ENCODE measurements around the gene RCL1. TPM values are rescaled to one million over a fixed set of nuclear protein-coding genes. Genes with fewer than 3 reads are reported as not detected.
"Not testable (repeated sequence)": the region's sequence is repeated elsewhere in the genome, so short reads cannot be mapped to it uniquely, and the experiment has no call there.

Gene RCL1
- total RNA-seq, 5 donors from 2014 or later (not counting 1 experiment from before 2014, with no cell fraction given), result 22.0 to 38.7 (median 24.2) TPM

- H3K36me3 ChIP-seq (ENCODE audit: control insufficient read depth in 2 of 2, extremely low read depth in 1 of 2, insufficient read depth in 1 of 2, low read length in 1 of 2), result no peaks in the 10 kb centered on the region
- Mint-ChIP-seq H3K4me1 (peaks cover 11 to 13% (median 12%) of the 10 kb centered on the region in 3 donors), H3K4me3 (no peak overlapping the region), H3K27me3 (peaks cover 3 to 11% of the 10 kb centered on the region in 2 donors), H3K27ac (no peak overlapping the region), H3K9me3 (no peaks in the 10 kb centered on the region), H3K36me3 (no peaks in the 10 kb centered on the region)
- 80% methylated on average over 1 of the region's 1 CpG for WGBS (ENCODE audit: insufficient coverage)
- H3K4me1 ChIP-seq (ENCODE audit: control insufficient read depth in 1 of 2, extremely low read depth in 1 of 2, insufficient read depth in 2 of 2, low read length in 2 of 2), result peaks cover 5 to 9% of the 10 kb centered on the region in 2 experiments
- no peak overlapping the region for H3K4me3 ChIP-seq (ENCODE audit: control insufficient read depth in 1 of 2, extremely low read depth in 1 of 2, low read length in 1 of 2)
- ChIA-PET POLR2A (no interaction called here), CTCF (interaction anchor here in 1 of 2 donors (0.6 kb wide), 1 partner anchor 31 kb away, joined by 3 read pairs; no protein-coding TSS in a partner anchor)
- DNase-seq (no peak), ATAC-seq (replicated peaks in 1 of 4) (no peak)
- H3K27ac ChIP-seq (ENCODE audit: low read length), result no peak overlapping the region
- H3K27me3 ChIP-seq (replicated peaks in 1 of 2; ENCODE audit: control insufficient read depth in 2 of 2, extremely low read depth in 1 of 2, insufficient read depth in 2 of 2, low read length in 1 of 2), result peaks cover 0 to 9% of the 10 kb centered on the region in 2 experiments
- no peaks in the 10 kb centered on the region for H3K9me3 ChIP-seq
These were observed 4.9 kb upstream of the RCL1 start for GRCh38 chr9:4787876-4788275.

- ChIA-PET POLR2A (no interaction called here), CTCF (interaction anchor here (0.6 to 0.7 kb wide), 4 partner anchors 48 to 1993 kb away, joined by 3 to 5 read pairs (median 4); no protein-coding TSS in a partner anchor)
- H3K36me3 Mint-ChIP-seq, result no peaks in the 10 kb centered on the region
- Histone ChIP-seq H3K27ac (ENCODE audit: low read length) (no peak overlapping the region), H3K27me3 (replicated peaks in 1 of 2; ENCODE audit: control insufficient read depth in 2 of 2, extremely low read depth in 1 of 2, insufficient read depth in 2 of 2, low read length in 1 of 2) (peaks cover 0 to 9% of the 10 kb centered on the region in 2 experiments), H3K9me3 (no peaks in the 10 kb centered on the region), H3K4me1 (ENCODE audit: control insufficient read depth in 1 of 2, extremely low read depth in 1 of 2, insufficient read depth in 2 of 2, low read length in 2 of 2) (peaks cover 8 to 14% of the 10 kb centered on the region in 2 experiments), H3K4me3 (ENCODE audit: control insufficient read depth in 1 of 2, extremely low read depth in 1 of 2, low read length in 1 of 2) (no peak overlapping the region), H3K36me3 (ENCODE audit: control insufficient read depth in 2 of 2, extremely low read depth in 1 of 2, insufficient read depth in 1 of 2, low read length in 1 of 2) (no peaks in the 10 kb centered on the region)
- H3K4me1 Mint-ChIP-seq, result peaks cover 13 to 16% (median 14%) of the 10 kb centered on the region in 3 donors
- no peak overlapping the region for H3K4me3 Mint-ChIP-seq
- no peaks in the 10 kb centered on the region for H3K9me3 Mint-ChIP-seq
- H3K27me3 Mint-ChIP-seq, result peaks cover 0 to 6% of the 10 kb centered on the region in 2 donors
- no peak for DNase-seq
- WGBS (ENCODE audit: insufficient coverage), result no CpG with 5 or more reads among the region's 6 CpGs
- no peak for ATAC-seq (replicated peaks in 1 of 4)
- H3K27ac Mint-ChIP-seq, result no peak overlapping the region
These were observed 4.0 kb upstream of the RCL1 start for GRCh38 chr9:4788703-4789102.

DNA sequence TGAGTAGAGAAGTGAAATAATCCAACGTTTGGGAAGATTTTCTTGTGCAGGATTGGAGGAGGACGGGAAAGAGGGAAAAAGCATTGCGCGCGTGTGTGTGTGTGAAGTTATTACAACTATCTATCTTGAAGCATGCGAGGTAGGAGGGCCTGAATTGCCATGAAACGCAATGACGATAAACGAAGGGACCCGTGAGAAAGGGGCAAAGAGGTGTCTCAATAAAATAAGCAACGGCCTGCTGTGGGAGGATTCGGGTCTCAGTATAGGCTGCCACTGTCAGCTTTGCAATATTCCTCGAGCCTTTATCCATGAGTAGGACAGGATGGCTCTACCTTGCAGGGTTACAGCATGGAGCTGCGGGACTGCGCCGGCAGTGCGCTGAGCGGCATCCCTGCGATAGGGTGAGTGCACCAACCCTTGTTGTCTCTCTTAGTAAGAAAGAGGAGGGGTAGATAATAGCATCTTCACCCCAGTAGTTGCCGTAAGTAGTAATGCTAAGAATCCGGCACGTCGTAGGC is 631 bp upstream of the RCL1 start:
- ATAC-seq (replicated peaks in 1 of 4) (peak; percentile 43 to 51 (median 46)), DNase-seq (no peak)
- peaks cover 0 to 5% of the 10 kb centered on the region in 2 experiments for H3K27me3 ChIP-seq (replicated peaks in 1 of 2; ENCODE audit: control insufficient read depth in 2 of 2, extremely low read depth in 1 of 2, insufficient read depth in 2 of 2, low read length in 1 of 2)
- H3K4me1 ChIP-seq (ENCODE audit: control insufficient read depth in 1 of 2, extremely low read depth in 1 of 2, insufficient read depth in 2 of 2, low read length in 2 of 2), result peaks cover 9 to 21% of the 10 kb centered on the region in 2 experiments
- Mint-ChIP-seq H3K4me3 (peak overlapping the region; percentile 95 to 96 (median 95)), H3K27ac (peak overlapping the region; percentile 84 to 88), H3K9me3 (no peaks in the 10 kb centered on the region), H3K4me1 (peaks cover 34 to 46% (median 40%) of the 10 kb centered on the region in 3 donors), H3K27me3 (no peaks in the 10 kb centered on the region), H3K36me3 (no peaks in the 10 kb centered on the region)
- no peaks in the 10 kb centered on the region for H3K9me3 ChIP-seq
- peak overlapping the region; percentile 67 to 74 for H3K4me3 ChIP-seq (ENCODE audit: control insufficient read depth in 1 of 2, extremely low read depth in 1 of 2, low read length in 1 of 2)
- peak overlapping the region; percentile 40 for H3K27ac ChIP-seq (ENCODE audit: low read length)
- POLR2A ChIA-PET, result interaction anchor here in 1 of 2 donors (0.6 to 1.0 kb wide), 7 partner anchors 33 to 1265 kb away, joined by 3 to 4 read pairs (median 3); partner anchors contain the start of genes AK3 and CDC37L1
- 5% methylated on average over 22 of the region's 23 CpGs for WGBS (ENCODE audit: insufficient coverage)
- CTCF ChIA-PET, result interaction anchor here (0.5 to 3.4 kb wide), 8 partner anchors 12 to 195 kb away, joined by 3 to 25 read pairs (median 4); no protein-coding TSS in a partner anchor
- H3K36me3 ChIP-seq (ENCODE audit: control insufficient read depth in 2 of 2, extremely low read depth in 1 of 2, insufficient read depth in 1 of 2, low read length in 1 of 2), result no peaks in the 10 kb centered on the region

- POLR2A ChIA-PET, result interaction anchor here (0.5 to 0.6 kb wide), 2 partner anchors 26 to 60 kb away, joined by 3 to 6 read pairs; no protein-coding TSS in a partner anchor
- 3% methylated on average over 9 of the region's 23 CpGs for WGBS (ENCODE audit: insufficient coverage)
- Mint-ChIP-seq H3K27me3 (no peaks in the 10 kb centered on the region), H3K9me3 (no peaks in the 10 kb centered on the region), H3K4me3 (peak overlapping the region; percentile 95 to 96 (median 95)), H3K4me1 (peaks cover 48 to 58% (median 55%) of the 10 kb centered on the region in 3 donors), H3K36me3 (no peaks in the 10 kb centered on the region), H3K27ac (peak overlapping the region; percentile 5 to 69)
- DNase-seq, result peak in 2 of 35 experiments; percentile 11 to 14
- peak overlapping the region; percentile 74 to 97 for H3K4me3 ChIP-seq (ENCODE audit: control insufficient read depth in 1 of 2, extremely low read depth in 1 of 2, low read length in 1 of 2)
- peaks cover 0 to 2% of the 10 kb centered on the region in 2 experiments for H3K27me3 ChIP-seq (replicated peaks in 1 of 2; ENCODE audit: control insufficient read depth in 2 of 2, extremely low read depth in 1 of 2, insufficient read depth in 2 of 2, low read length in 1 of 2)
- H3K36me3 ChIP-seq (ENCODE audit: control insufficient read depth in 2 of 2, extremely low read depth in 1 of 2, insufficient read depth in 1 of 2, low read length in 1 of 2), result no peaks in the 10 kb centered on the region
- no peaks in the 10 kb centered on the region for H3K9me3 ChIP-seq
- ATAC-seq (replicated peaks in 1 of 4), result no peak
- H3K4me1 ChIP-seq (ENCODE audit: control insufficient read depth in 1 of 2, extremely low read depth in 1 of 2, insufficient read depth in 2 of 2, low read length in 2 of 2), result peaks cover 9 to 21% of the 10 kb centered on the region in 2 experiments
- CTCF ChIA-PET, result interaction anchor here (1.0 to 3.4 kb wide), 7 partner anchors 10 to 194 kb away, joined by 3 to 25 read pairs (median 11); partner anchors contain the start of gene JAK2 (in 1 of the 2)
- no peak overlapping the region for H3K27ac ChIP-seq (ENCODE audit: low read length)
These were observed 983 bp downstream of the RCL1 start for GRCh38 chr9:4793459-4794395.

- peaks cover 9 to 21% of the 10 kb centered on the region in 2 experiments for H3K4me1 ChIP-seq (ENCODE audit: control insufficient read depth in 1 of 2, extremely low read depth in 1 of 2, insufficient read depth in 2 of 2, low read length in 2 of 2)
- Mint-ChIP-seq H3K27me3 (no peaks in the 10 kb centered on the region), H3K36me3 (no peaks in the 10 kb centered on the region), H3K4me3 (peak overlapping the region; percentile 95 to 96 (median 95)), H3K27ac (no peak overlapping the region), H3K9me3 (no peaks in the 10 kb centered on the region), H3K4me1 (peaks cover 55 to 66% (median 63%) of the 10 kb centered on the region in 3 donors)
- no peak overlapping the region for H3K27ac ChIP-seq (ENCODE audit: low read length)
- no peaks in the 10 kb centered on the region for H3K36me3 ChIP-seq (ENCODE audit: control insufficient read depth in 2 of 2, extremely low read depth in 1 of 2, insufficient read depth in 1 of 2, low read length in 1 of 2)
- DNase-seq, result no peak
- H3K9me3 ChIP-seq, result no peaks in the 10 kb centered on the region
- no peak overlapping the region for H3K4me3 ChIP-seq (ENCODE audit: control insufficient read depth in 1 of 2, extremely low read depth in 1 of 2, low read length in 1 of 2)
- ChIA-PET POLR2A (no interaction called here), CTCF (interaction anchor here (0.7 to 3.4 kb wide), 5 partner anchors 31 to 35 kb away, joined by 4 to 25 read pairs (median 12); no protein-coding TSS in a partner anchor)
- ATAC-seq (replicated peaks in 1 of 4), result no peak
- WGBS (ENCODE audit: insufficient coverage), result 80% methylated on average over 1 of the region's 4 CpGs
- no peaks in the 10 kb centered on the region for H3K27me3 ChIP-seq (replicated peaks in 1 of 2; ENCODE audit: control insufficient read depth in 2 of 2, extremely low read depth in 1 of 2, insufficient read depth in 2 of 2, low read length in 1 of 2)
These were observed 1.9 kb downstream of the RCL1 start for GRCh38 chr9:4794691-4795090.

DNA sequence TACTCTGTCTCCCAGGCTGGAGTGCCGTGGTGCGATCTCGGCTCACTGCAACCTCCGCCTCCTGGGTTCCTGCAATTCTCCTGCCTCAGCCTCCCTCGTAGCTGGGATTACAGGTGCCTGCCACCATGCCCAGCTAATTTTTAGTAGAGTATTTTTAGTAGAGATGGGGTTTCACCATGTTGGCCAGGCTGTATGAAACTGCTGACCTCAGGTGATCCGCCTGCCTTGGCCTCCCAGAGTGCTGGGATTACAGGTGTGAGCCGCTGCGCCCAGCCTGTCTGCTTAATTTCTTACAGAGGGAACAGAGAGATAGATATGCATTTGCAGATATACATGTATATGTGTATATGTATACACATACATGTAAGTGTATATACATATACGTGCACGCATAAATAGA is 2.4 kb downstream of the RCL1 start:
- 95% methylated on average over 4 of the region's 10 CpGs for WGBS (ENCODE audit: insufficient coverage)
- ChIA-PET POLR2A (interaction anchor here (0.5 to 0.6 kb wide), 2 partner anchors 11 to 91 kb away, joined by 3 to 5 read pairs; no protein-coding TSS in a partner anchor), CTCF (interaction anchor here (0.7 to 2.7 kb wide), 4 partner anchors 32 to 65 kb away, joined by 3 to 13 read pairs (median 8); no protein-coding TSS in a partner anchor)
- not testable (repeated sequence) for ATAC-seq (replicated peaks in 1 of 4); H3K27me3 Mint-ChIP-seq; DNase-seq; H3K27me3 ChIP-seq (replicated peaks in 1 of 2; ENCODE audit: control insufficient read depth in 2 of 2, extremely low read depth in 1 of 2, insufficient read depth in 2 of 2, low read length in 1 of 2); H3K36me3 Mint-ChIP-seq; H3K9me3 Mint-ChIP-seq; H3K27ac ChIP-seq (ENCODE audit: low read length); H3K9me3 ChIP-seq; H3K4me3 ChIP-seq (ENCODE audit: control insufficient read depth in 1 of 2, extremely low read depth in 1 of 2, low read length in 1 of 2); H3K27ac Mint-ChIP-seq; H3K36me3 ChIP-seq (ENCODE audit: control insufficient read depth in 2 of 2, extremely low read depth in 1 of 2, insufficient read depth in 1 of 2, low read length in 1 of 2)
- H3K4me1 ChIP-seq (ENCODE audit: control insufficient read depth in 1 of 2, extremely low read depth in 1 of 2, insufficient read depth in 2 of 2, low read length in 2 of 2), result peaks cover 9 to 21% of the 10 kb centered on the region in 2 experiments
- Mint-ChIP-seq H3K4me3 (peak overlapping the region in 2 of 3 donors; percentile 19 to 96), H3K4me1 (peaks cover 58 to 66% (median 66%) of the 10 kb centered on the region in 3 donors)
